Immature natural killer cell (primary cell): ENCODE measurements around the gene RIC8B. TPM values are rescaled to one million over a fixed set of nuclear protein-coding genes. Genes with fewer than 3 reads are reported as not detected.

Source experiments
- DNase-seq, 3 donors: peaks; one replicate each; pipeline ENCODE4 v3.0.0; 2022; ENCODE audit warnings: mixed read lengths in 1 of 3
- H3K27ac Mint-ChIP-seq, 6 donors: one replicate each; pipeline ENCODE4 v1.8.0; 2020; ENCODE audit warnings: mixed read lengths in 6 of 6, mild to moderate bottlenecking in 5 of 6, inconsistent platforms in 4 of 6, moderate library complexity in 3 of 6
- H3K27me3 Mint-ChIP-seq, 3 donors: one replicate each; pipeline ENCODE4 v1.8.0; 2020 to 2021; ENCODE audit warnings: low read depth in 3 of 3, mild to moderate bottlenecking in 3 of 3, mixed read lengths in 3 of 3, moderate library complexity in 3 of 3, inconsistent platforms in 1 of 3
- H3K36me3 Mint-ChIP-seq, 3 donors: one replicate each; pipeline ENCODE4 v1.8.0; 2020; ENCODE audit warnings: mixed read lengths in 3 of 3, inconsistent platforms in 2 of 3, mild to moderate bottlenecking in 2 of 3
- H3K4me1 Mint-ChIP-seq, 2 donors: one replicate each; pipeline ENCODE4 v1.8.0; 2020; ENCODE audit warnings: inconsistent platforms in 2 of 2, mild to moderate bottlenecking in 2 of 2, mixed read lengths in 2 of 2, moderate library complexity in 1 of 2
- H3K4me3 Mint-ChIP-seq, 5 donors: one replicate each; pipeline ENCODE4 v1.8.0; 2020; ENCODE audit warnings: mild to moderate bottlenecking in 5 of 5, mixed read lengths in 5 of 5, inconsistent platforms in 3 of 5, moderate library complexity in 3 of 5
- H3K9me3 Mint-ChIP-seq, 6 donors: one replicate each; pipeline ENCODE4 v1.8.0; 2020; ENCODE audit warnings: mild to moderate bottlenecking in 6 of 6, mixed read lengths in 6 of 6, inconsistent platforms in 4 of 6, moderate library complexity in 3 of 6
- polyA plus RNA-seq, 3 donors: library from polyadenylated mRNA; unstranded; fragments of 300-500 nt; fragmentation: Illumina TruSeq; gene quantifications; one replicate each; pipeline ENCODE4 v1.2.3, GENCODE V29; 2021

RIC8B gene
- polyA plus RNA-seq, 3 donors from 2014 or later: 1.8 to 5.0 (median 4.4) TPM

- Mint-ChIP-seq H3K4me1 (no peaks in the 10 kb centered on the region), H3K27me3 (no peaks in the 10 kb centered on the region), H3K27ac (no peak overlapping the region), H3K36me3 (peaks cover 0 to 8% (median 0%) of the 10 kb centered on the region in 3 donors), H3K4me3 (no peak overlapping the region), H3K9me3 (no peaks in the 10 kb centered on the region)
- DNase-seq: no peak
Observed at GRCh38 chr12:106847861-106848260, 73.4 kb downstream of the RIC8B start.

DNA sequence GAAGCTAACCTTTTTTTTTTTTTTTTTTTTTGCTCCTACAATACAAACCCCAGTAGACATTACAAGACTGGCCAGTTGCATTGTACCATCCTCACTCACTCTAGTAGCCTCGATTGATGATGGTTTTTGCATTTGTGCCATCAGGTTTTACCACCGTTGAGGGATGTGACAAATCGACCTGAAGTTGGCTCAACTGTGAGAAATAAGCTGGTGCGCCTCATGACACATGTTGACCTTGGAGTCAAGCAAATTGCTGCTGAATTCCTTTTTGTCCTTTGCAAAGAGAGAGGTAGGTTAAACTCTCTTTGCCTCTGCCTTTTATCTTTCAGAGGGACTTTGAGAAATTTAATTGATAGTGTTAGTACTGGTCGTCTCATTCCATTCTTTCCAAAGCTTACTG lies 76.8 kb downstream of the RIC8B start:
- DNase-seq: no peak
- Mint-ChIP-seq H3K27ac (no peak overlapping the region), H3K36me3 (peaks cover 4 to 12% (median 4%) of the 10 kb centered on the region in 3 donors), H3K4me3 (no peak overlapping the region), H3K4me1 (peaks cover 2 to 5% of the 10 kb centered on the region in 2 donors), H3K27me3 (no peaks in the 10 kb centered on the region), H3K9me3 (no peaks in the 10 kb centered on the region)

GRCh38 chr12:106854723-106855122 lies 80.2 kb downstream of the RIC8B start:
- peak overlapping the region in 2 of 6 donors; percentile 31 to 40 for H3K27ac Mint-ChIP-seq
- H3K9me3 Mint-ChIP-seq: no peaks in the 10 kb centered on the region
- H3K4me3 Mint-ChIP-seq: no peak overlapping the region
- no peaks in the 10 kb centered on the region for H3K27me3 Mint-ChIP-seq
- no peak for DNase-seq
- H3K36me3 Mint-ChIP-seq: peaks cover 4 to 9% (median 5%) of the 10 kb centered on the region in 3 donors
- peaks cover 2 to 5% of the 10 kb centered on the region in 2 donors for H3K4me1 Mint-ChIP-seq

GRCh38 chr12:106855221-106855758 lies 80.8 kb downstream of the RIC8B start:
- no peaks in the 10 kb centered on the region for H3K9me3 Mint-ChIP-seq
- DNase-seq: no peak
- H3K27ac Mint-ChIP-seq: no peak overlapping the region

GRCh38 chr12:106861984-106862916 lies 87.8 kb downstream of the RIC8B start:
- H3K27ac Mint-ChIP-seq: no peak overlapping the region

More at GRCh38 chr12:106855221-106855758, 80.8 kb downstream of the RIC8B start:
- Mint-ChIP-seq H3K4me3 (no peak overlapping the region), H3K36me3 (peaks cover 5 to 10% (median 9%) of the 10 kb centered on the region in 3 donors), H3K4me1 (peaks cover 2 to 5% of the 10 kb centered on the region in 2 donors), H3K27me3 (no peaks in the 10 kb centered on the region)

GRCh38 chr12:106863189-106863588 lies 88.7 kb downstream of the RIC8B start:
- peaks cover 4 to 13% of the 10 kb centered on the region in 2 donors for H3K4me1 Mint-ChIP-seq
- no peak overlapping the region for H3K27ac Mint-ChIP-seq
- no peak overlapping the region for H3K4me3 Mint-ChIP-seq
- H3K9me3 Mint-ChIP-seq: no peaks in the 10 kb centered on the region
- H3K27me3 Mint-ChIP-seq: no peaks in the 10 kb centered on the region
- peaks cover 0 to 39% (median 18%) of the 10 kb centered on the region in 3 donors for H3K36me3 Mint-ChIP-seq
- DNase-seq: no peak

More at GRCh38 chr12:106861984-106862916, 87.8 kb downstream of the RIC8B start:
- Mint-ChIP-seq H3K36me3 (peaks cover 0 to 35% (median 18%) of the 10 kb centered on the region in 3 donors), H3K9me3 (no peaks in the 10 kb centered on the region), H3K27me3 (no peaks in the 10 kb centered on the region), H3K4me1 (peaks cover 4 to 7% of the 10 kb centered on the region in 2 donors), H3K4me3 (no peak overlapping the region)
- DNase-seq: no peak

DNA sequence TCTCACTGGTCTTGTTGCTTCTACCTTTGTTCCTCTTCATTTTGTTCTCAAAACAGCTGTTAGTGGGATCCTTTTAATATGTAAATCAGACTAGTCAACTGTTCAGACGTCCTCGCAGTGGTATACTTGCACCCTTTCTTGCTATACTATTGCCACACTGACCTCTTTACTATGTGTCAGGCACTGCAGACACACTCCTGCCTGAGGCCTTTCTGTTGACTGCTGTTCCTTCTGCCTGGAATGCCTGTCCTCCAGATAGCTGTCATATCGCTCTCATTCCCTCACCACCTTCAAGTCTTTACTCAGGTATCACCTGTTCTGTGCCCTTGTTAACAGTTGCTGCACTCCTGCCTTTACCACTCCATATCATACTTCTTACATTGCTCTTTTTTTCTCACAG lies 91.2 kb downstream of the RIC8B start:
- no peak for DNase-seq
- H3K36me3 Mint-ChIP-seq: peaks cover 0 to 32% (median 9%) of the 10 kb centered on the region in 3 donors
- peaks cover 4 to 13% of the 10 kb centered on the region in 2 donors for H3K4me1 Mint-ChIP-seq
- H3K9me3 Mint-ChIP-seq: no peaks in the 10 kb centered on the region
- no peak overlapping the region for H3K27ac Mint-ChIP-seq
- no peaks in the 10 kb centered on the region for H3K27me3 Mint-ChIP-seq
- no peak overlapping the region for H3K4me3 Mint-ChIP-seq

- peaks cover 0 to 28% (median 4%) of the 10 kb centered on the region in 3 donors for H3K36me3 Mint-ChIP-seq
- no peak for DNase-seq
- H3K9me3 Mint-ChIP-seq: no peaks in the 10 kb centered on the region
- no peak overlapping the region for H3K27ac Mint-ChIP-seq
- H3K4me3 Mint-ChIP-seq: no peak overlapping the region
- H3K4me1 Mint-ChIP-seq: peaks cover 4 to 13% of the 10 kb centered on the region in 2 donors
- no peaks in the 10 kb centered on the region for H3K27me3 Mint-ChIP-seq
Observed at GRCh38 chr12:106866426-106867080, 92.1 kb downstream of the RIC8B start.

- Mint-ChIP-seq H3K4me1 (peaks cover 4 to 13% of the 10 kb centered on the region in 2 donors), H3K27ac (no peak overlapping the region)
Observed at GRCh38 chr12:106867651-106868050, 93.2 kb downstream of the RIC8B start.

GRCh38 chr12:106868982-106869700 lies 94.7 kb downstream of the RIC8B start:
- peaks cover 4 to 17% of the 10 kb centered on the region in 2 donors for H3K4me1 Mint-ChIP-seq
- no peak overlapping the region for H3K4me3 Mint-ChIP-seq
- H3K36me3 Mint-ChIP-seq: peaks cover 9 to 32% (median 12%) of the 10 kb centered on the region in 3 donors
- no peaks in the 10 kb centered on the region for H3K27me3 Mint-ChIP-seq
- DNase-seq: no peak
- H3K9me3 Mint-ChIP-seq: no peaks in the 10 kb centered on the region
- H3K27ac Mint-ChIP-seq: peak overlapping the region in 1 of 6 donors; percentile 14

More at GRCh38 chr12:106867651-106868050, 93.2 kb downstream of the RIC8B start:
- no peaks in the 10 kb centered on the region for H3K9me3 Mint-ChIP-seq
- H3K27me3 Mint-ChIP-seq: no peaks in the 10 kb centered on the region
- peaks cover 4 to 27% (median 4%) of the 10 kb centered on the region in 3 donors for H3K36me3 Mint-ChIP-seq
- no peak overlapping the region for H3K4me3 Mint-ChIP-seq
- DNase-seq: no peak

DNA sequence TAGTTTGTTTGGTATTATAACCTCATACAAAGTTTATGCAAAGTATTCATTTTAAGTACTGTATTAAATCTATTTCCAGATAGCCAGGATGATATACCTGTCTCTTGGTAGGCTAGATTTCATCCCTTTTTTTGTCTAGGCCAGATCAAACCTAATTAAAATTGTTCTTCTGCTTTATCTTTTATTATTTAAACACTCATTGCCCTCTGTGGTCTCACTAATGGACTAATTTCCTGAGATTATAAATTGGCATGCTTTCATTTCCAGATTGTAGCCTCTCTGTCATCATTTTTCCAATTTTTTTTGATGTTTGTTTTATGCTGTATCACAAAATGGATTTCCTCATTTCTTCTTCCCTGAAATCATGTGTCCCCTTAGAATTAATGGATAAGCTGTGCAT lies 95.6 kb downstream of the RIC8B start:
- no peak for DNase-seq
- no peak overlapping the region for H3K27ac Mint-ChIP-seq
- no peak overlapping the region for H3K4me3 Mint-ChIP-seq
- H3K36me3 Mint-ChIP-seq: peaks cover 9 to 28% (median 15%) of the 10 kb centered on the region in 3 donors
- peaks cover 4 to 17% of the 10 kb centered on the region in 2 donors for H3K4me1 Mint-ChIP-seq
- H3K27me3 Mint-ChIP-seq: no peaks in the 10 kb centered on the region
- no peaks in the 10 kb centered on the region for H3K9me3 Mint-ChIP-seq

DNA sequence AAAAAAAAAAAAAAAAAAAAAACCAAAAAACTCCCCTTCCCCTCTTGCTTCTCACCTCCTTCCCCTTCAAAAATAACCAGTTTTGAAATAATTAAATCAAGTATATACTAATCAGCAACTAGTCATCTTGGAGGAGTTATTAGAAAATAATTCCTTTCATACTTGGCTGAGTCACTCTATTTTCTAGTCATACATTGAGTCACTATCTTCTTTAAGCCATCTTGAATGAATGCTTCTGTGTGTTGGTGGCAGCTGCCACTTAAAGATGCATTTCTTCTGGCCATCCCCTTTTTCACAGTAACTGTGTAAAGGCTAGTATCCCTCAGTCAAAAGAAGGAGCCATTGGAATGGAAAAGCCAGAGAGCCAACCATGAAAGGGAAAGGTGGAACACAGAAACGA lies 97.0 kb downstream of the RIC8B start:
- H3K4me3 Mint-ChIP-seq: no peak overlapping the region
- peaks cover 5 to 24% (median 15%) of the 10 kb centered on the region in 3 donors for H3K36me3 Mint-ChIP-seq
- peak overlapping the region in 1 of 6 donors; percentile 4 for H3K27ac Mint-ChIP-seq
- no peak for DNase-seq
- peaks cover 0 to 17% of the 10 kb centered on the region in 2 donors for H3K4me1 Mint-ChIP-seq
- no peaks in the 10 kb centered on the region for H3K27me3 Mint-ChIP-seq
- no peaks in the 10 kb centered on the region for H3K9me3 Mint-ChIP-seq

DNA sequence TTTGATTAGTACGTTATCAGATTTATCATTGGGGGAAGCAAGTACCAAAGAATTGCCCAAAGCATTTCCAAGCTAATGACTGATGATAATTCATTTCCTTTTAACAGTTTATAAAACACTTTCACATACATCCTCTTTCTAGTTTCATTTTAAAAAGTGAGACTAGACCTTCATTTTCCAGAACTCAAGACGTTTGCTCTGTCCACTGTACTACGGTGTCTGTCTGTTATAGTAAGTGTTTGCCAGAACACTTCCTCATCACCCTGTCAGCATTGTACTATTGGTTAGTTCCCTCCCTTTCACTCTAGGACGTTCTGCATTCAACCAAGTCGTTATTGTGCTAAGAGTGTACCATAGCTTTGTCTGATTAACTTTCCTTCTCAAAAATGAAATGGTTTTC lies 99.5 kb downstream of the RIC8B start:
- Mint-ChIP-seq H3K9me3 (no peaks in the 10 kb centered on the region), H3K27ac (no peak overlapping the region), H3K36me3 (peaks cover 8 to 26% (median 15%) of the 10 kb centered on the region in 3 donors), H3K4me1 (peaks cover 0 to 5% of the 10 kb centered on the region in 2 donors), H3K27me3 (no peaks in the 10 kb centered on the region), H3K4me3 (no peak overlapping the region)
- DNase-seq: no peak
